WTC11 (cell line): Measurements from ENCODE around the gene PACS1. TPM values are rescaled to one million over a fixed set of nuclear protein-coding genes. Genes with fewer than 3 reads are reported as not detected.
"Not testable (repeated sequence)": the region's sequence is repeated elsewhere in the genome, so short reads cannot be mapped to it uniquely, and the experiment has no call there.

Source experiments
- ATAC-seq: fragments of 200-7000 bp; cut with Tn5 transposase; 2 replicates; pipeline ENCODE4 v1.10.0; 2021; ENCODE audit warnings: mild to moderate bottlenecking, moderate library complexity
- CTCF ChIA-PET: fragments of 300-600 bp; sonication (Branson Sonifier 250); formaldehyde crosslinking; loops from one replicate; lab custom pipeline; 2021; ENCODE audit warnings: antibody characterized with exemption; lab: Charles Lee
- POLR2A ChIA-PET: fragments of 350-600 bp; sonication (Branson Sonifier 250); formaldehyde crosslinking; loops from one replicate; lab custom pipeline; 2021; ENCODE audit warnings: antibody characterized with exemption; lab: Charles Lee
- DNase-seq: peaks from one replicate; pipeline ENCODE4 v3.0.0; 2021; ENCODE audit warnings: low spot score
- H3K27ac Mint-ChIP-seq: 2 replicates; pipeline ENCODE4 v1.8.0; 2021; ENCODE audit warnings: mixed read lengths
- H3K27me3 Mint-ChIP-seq: 2 replicates; pipeline ENCODE4 v1.8.0; 2021; ENCODE audit warnings: low read depth, mild to moderate bottlenecking, moderate library complexity, mixed read lengths
- H3K36me3 Mint-ChIP-seq: 2 replicates; pipeline ENCODE4 v1.8.0; 2021; ENCODE audit warnings: mixed read lengths
- H3K4me1 Mint-ChIP-seq: 2 replicates; pipeline ENCODE4 v1.8.0; 2022; ENCODE audit warnings: mixed read lengths
- H3K4me3 Mint-ChIP-seq: 2 replicates; pipeline ENCODE4 v1.8.0; 2021; ENCODE audit warnings: mild to moderate bottlenecking, moderate library complexity, mixed read lengths
- H3K9me3 Mint-ChIP-seq: 2 replicates; pipeline ENCODE4 v1.8.0; 2021; ENCODE audit warnings: mixed read lengths
- ATF1 ChIP-seq: sonication (generic); formaldehyde crosslinking; IDR thresholded peaks from 2 replicates; pipeline ENCODE4 v1.8.1; 2023; ENCODE audit warnings: mild to moderate bottlenecking, moderate library complexity, missing genetic modification reagents
- CTCF ChIP-seq: fragments of 200-600 bp; IDR thresholded peaks from 2 replicates; pipeline ENCODE4 v1.8.0; 2022; ENCODE audit warnings: antibody characterized with exemption
- ETV6 ChIP-seq: sonication (generic); formaldehyde crosslinking; IDR thresholded peaks from 2 replicates; pipeline ENCODE4 v1.8.1; 2022; ENCODE audit warnings: mild to moderate bottlenecking, missing genetic modification reagents
- GABPB1 ChIP-seq: sonication (generic); formaldehyde crosslinking; IDR thresholded peaks from 2 replicates; pipeline ENCODE4 v1.8.1; 2023; ENCODE audit warnings: mild to moderate bottlenecking, missing genetic modification reagents
- GTF2I ChIP-seq: fragments of 250-450 bp; sonication (Bioruptor Pico); conservative IDR thresholded peaks from 2 replicates; pipeline ENCODE4 v1.4.0; 2021; ENCODE audit warnings: mild to moderate bottlenecking
- JAZF1 ChIP-seq: fragments of 250-450 bp; sonication (Bioruptor Pico); IDR thresholded peaks from 2 replicates; pipeline ENCODE4 v1.9.0; 2021; ENCODE audit warnings: moderate library complexity, mild to moderate bottlenecking, inconsistent platforms
- JUN ChIP-seq: sonication (generic); formaldehyde crosslinking; IDR thresholded peaks from 2 replicates; pipeline ENCODE4 v1.8.0; 2023; ENCODE audit warnings: mild to moderate bottlenecking, missing genetic modification reagents
- KAT7 ChIP-seq: sonication (generic); formaldehyde crosslinking; IDR thresholded peaks from 2 replicates; pipeline ENCODE4 v1.8.1; 2023; ENCODE audit warnings: missing genetic modification reagents, mild to moderate bottlenecking, borderline replicate concordance
- MYBL2 ChIP-seq: sonication (generic); formaldehyde crosslinking; IDR thresholded peaks from 2 replicates; pipeline ENCODE4 v1.8.1; 2023; ENCODE audit warnings: mild to moderate bottlenecking, moderate library complexity, missing genetic modification reagents
- PREB ChIP-seq: sonication (generic); formaldehyde crosslinking; IDR thresholded peaks from 2 replicates; pipeline ENCODE4 v1.8.1; 2022; ENCODE audit warnings: mild to moderate bottlenecking, missing genetic modification reagents, moderate library complexity, borderline replicate concordance
- TCF7 ChIP-seq: sonication (generic); formaldehyde crosslinking; IDR thresholded peaks from 2 replicates; pipeline ENCODE4 v1.8.0; 2022; ENCODE audit warnings: mild to moderate bottlenecking, low read depth, missing genetic modification reagents, moderate library complexity
- ZBTB43 ChIP-seq: sonication (generic); formaldehyde crosslinking; IDR thresholded peaks from 2 replicates; pipeline ENCODE4 v1.8.1; 2023; ENCODE audit warnings: mild to moderate bottlenecking, missing genetic modification reagents
- ZNF512 ChIP-seq: sonication (generic); formaldehyde crosslinking; IDR thresholded peaks from 2 replicates; pipeline ENCODE4 v1.8.1; 2022; ENCODE audit warnings: missing genetic modification reagents, borderline replicate concordance
- total RNA-seq: library from RNA; stranded (reverse); gene quantifications from 3 replicates; pipeline ENCODE4 v1.2.3, GENCODE V29; 2021
- TF ChIP-seq, protein P1 (sequence below): sonication (generic); formaldehyde crosslinking; IDR thresholded peaks from 2 replicates; pipeline ENCODE4 v1.8.1; 2022; ENCODE audit warnings: mild to moderate bottlenecking, moderate library complexity, missing genetic modification reagents

PACS1 gene
- total RNA-seq, 1 experiment from 2014 or later: 34.8 TPM

DNA sequence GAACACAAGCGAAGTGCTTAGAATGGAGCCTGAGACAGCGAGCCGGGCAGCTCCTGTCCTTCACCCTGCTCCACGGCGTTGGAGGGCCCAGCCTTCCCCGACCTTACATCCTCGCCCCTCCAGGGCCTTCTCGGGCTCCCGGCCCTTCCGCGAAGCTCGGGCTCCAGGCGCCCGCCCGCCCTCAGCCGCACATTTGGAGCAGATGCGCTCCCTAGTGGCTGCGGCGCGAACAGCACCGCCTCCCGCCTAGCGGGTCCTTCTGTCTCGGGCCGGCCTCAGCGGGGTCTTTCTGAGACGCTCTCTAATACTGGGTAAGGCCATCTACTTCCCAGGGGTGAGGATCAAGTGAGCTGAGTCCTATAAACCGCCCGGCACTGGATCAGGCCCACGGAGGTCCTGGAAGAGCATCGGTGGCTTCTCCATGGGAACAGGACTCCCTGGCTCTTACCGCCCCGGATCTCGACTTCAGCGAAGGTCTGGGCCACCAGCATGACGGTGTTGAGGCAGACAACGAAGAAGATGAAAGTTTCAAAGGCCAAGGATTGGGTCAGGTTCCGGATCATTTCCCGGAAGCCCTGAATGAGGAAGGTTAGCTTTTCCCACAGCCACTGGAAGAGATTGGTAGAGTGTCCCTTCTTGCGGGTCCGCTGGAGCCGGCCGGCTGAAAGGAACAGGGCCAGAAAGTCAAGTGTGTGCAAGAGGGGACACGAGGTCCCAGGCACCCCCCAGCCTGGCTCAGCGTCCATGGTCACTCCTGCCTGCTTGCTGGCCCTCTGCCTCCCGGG, 47.5 kb upstream of the PACS1 start (continued):
- no peak for TF ChIP-seq ATF1
- TF ChIP-seq, all 79 proteins: peak for 2

DNA sequence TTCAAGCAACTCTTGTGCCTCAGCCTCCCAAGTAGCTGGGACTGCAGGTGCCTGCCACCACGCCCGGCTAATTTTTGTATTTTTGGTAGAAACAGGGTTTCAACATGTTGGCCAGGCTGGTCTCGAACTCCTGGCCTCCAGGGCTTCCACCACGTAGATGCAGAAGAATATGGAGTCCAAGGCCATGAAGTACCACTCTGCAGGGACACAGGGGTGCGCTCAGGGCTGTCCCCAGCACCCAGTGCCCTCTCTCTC, 47.0 kb upstream of the PACS1 start:
- POLR2A ChIA-PET, DNase-seq, H3K9me3 Mint-ChIP-seq, ATAC-seq, H3K4me1 Mint-ChIP-seq, H3K27ac Mint-ChIP-seq, H3K4me3 Mint-ChIP-seq, H3K36me3 Mint-ChIP-seq: not testable (repeated sequence)
- CTCF ChIA-PET: interaction anchor here (0.7 to 2.3 kb wide), 25 partner anchors 10 to 416 kb away, joined by 3 to 48 read pairs (median 5); partner anchors contain the start of genes BANF1, CCDC85B, CST6 and EIF1AD
- 0 out of 2 replicates have a peak, but pooled peaks have one; percentile 54 for TF ChIP-seq TCF7 (CRISPR knock-in tag)
- H3K27me3 Mint-ChIP-seq: peaks cover 29% of the 10 kb centered on the region

DNA sequence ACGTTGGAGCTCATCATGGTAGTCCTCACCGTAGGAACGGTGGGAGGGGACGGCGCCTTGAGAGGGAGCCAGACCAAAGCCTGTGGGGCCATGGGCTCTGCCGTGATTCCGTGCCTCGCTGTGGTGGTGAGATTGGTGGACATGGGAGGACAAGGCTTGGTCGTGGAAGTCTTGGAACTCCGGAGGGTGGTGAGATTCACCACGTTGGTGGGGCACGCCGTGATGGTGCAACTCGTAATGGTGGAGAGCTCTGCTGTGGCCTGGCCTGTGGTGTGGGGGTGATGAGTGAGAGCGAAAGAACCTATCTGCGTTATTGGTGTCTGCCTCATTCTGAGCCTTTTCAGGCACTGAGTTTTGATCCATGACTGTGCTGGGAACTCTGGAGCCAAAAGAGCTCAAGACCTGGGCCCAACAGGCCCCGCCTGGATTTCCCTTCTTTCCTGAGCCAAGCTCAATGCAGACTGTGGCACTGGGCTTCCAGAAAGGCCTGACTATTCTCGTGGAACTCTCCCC, 44.0 kb upstream of the PACS1 start, which contains the start of gene CATSPER1:
CATSPER1 (minus strand) TSS at position 463 of the 513 bp plus-strand sequence; CDS start at position 363, 100 bp downstream.
- no peak within 1 kb of the TSS for H3K27ac Mint-ChIP-seq
- H3K27me3 Mint-ChIP-seq: peaks cover 34% of the 10 kb centered on the region
- no peak within 1 kb of the TSS for H3K4me3 Mint-ChIP-seq
- ATAC-seq: no peak
- POLR2A ChIA-PET: no interaction called here
- H3K4me1 Mint-ChIP-seq: no peaks in the 10 kb centered on the region
- H3K36me3 Mint-ChIP-seq: no peaks in the 10 kb centered on the region
- CTCF ChIA-PET: no interaction called here
- no peak for DNase-seq
- no peaks in the 10 kb centered on the region for H3K9me3 Mint-ChIP-seq
- TF ChIP-seq GTF2I (CRISPR knock-in tag) (no peak), PREB (CRISPR knock-in tag) (no peak), ZNF512 (CRISPR knock-in tag) (no peak), ETV6 (CRISPR knock-in tag) (no peak), JAZF1 (no peak)

DNA sequence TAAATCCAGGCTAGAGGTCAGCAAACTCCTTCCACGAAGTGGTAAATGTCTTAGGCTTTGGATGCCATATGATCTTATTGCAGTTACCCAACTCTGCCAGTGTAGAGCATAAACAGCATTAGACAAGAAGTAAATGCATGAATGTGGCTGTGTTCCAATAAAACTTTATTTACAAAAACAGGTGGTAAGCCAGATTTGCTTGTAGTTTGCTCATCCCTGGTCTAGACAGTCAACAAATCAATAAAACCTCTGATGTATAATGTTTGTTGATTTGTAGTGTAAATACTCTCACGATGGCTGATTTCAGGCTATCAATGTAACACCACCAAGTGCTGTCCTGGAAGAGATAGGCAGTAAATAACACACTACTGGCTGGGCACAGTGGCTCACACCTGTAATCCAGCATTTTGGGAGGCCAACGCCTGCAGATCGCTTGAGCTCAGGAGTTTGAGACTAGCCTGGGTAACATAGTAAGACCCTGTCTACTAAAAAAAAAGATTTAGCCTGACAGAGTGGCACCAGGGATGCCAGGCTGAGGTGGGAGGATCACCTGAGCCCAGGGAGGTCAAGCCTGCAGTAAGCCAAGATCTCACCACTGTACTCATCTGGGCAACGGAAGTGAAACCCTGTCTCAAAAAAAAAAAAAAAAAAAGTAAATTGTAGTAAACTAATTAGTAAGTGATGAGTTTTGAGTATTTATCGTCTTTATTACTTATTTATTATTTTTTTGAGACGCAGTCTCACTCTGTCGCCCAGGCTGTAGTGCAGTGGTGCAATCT, 36.9 kb upstream of the PACS1 start:
- ChIA-PET CTCF (interaction anchor here (1.0 kb wide), 1 partner anchor 12 kb away, joined by 3 read pairs; no protein-coding TSS in a partner anchor), POLR2A (no interaction called here)
- no peak overlapping the region for H3K4me3 Mint-ChIP-seq
- TF ChIP-seq MYBL2 (CRISPR knock-in tag): no peak
- TF ChIP-seq, protein P1, sequence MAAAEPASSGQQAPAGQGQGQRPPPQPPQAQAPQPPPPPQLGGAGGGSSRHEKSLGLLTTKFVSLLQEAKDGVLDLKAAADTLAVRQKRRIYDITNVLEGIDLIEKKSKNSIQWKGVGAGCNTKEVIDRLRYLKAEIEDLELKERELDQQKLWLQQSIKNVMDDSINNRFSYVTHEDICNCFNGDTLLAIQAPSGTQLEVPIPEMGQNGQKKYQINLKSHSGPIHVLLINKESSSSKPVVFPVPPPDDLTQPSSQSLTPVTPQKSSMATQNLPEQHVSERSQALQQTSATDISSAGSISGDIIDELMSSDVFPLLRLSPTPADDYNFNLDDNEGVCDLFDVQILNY (CRISPR knock-in tag): no peak
- no peak for TF ChIP-seq JUN (CRISPR knock-in tag)
- TF ChIP-seq ZBTB43: no peak
- TF ChIP-seq KAT7: no peak
- TF ChIP-seq GABPB1 (CRISPR knock-in tag): no peak
- TF ChIP-seq PREB (CRISPR knock-in tag): no peak
- no peak for TF ChIP-seq CTCF
- DNase-seq (no peak), ATAC-seq (no peak)
- no peak overlapping the region for H3K27ac Mint-ChIP-seq
- no peaks in the 10 kb centered on the region for H3K4me1 Mint-ChIP-seq
- peaks cover 28% of the 10 kb centered on the region for H3K27me3 Mint-ChIP-seq
- H3K36me3 Mint-ChIP-seq: peaks cover 12% of the 10 kb centered on the region
- H3K9me3 Mint-ChIP-seq: peaks cover 19% of the 10 kb centered on the region
